HG03558 (cell line): ENCODE results near the gene GZMM.

Source experiments
- ATAC-seq: cut with Tn5 transposase; IDR thresholded peaks from one replicate; pipeline ENCODE4 v1.9.1; 2021; ENCODE audit warnings: moderate number of reproducible peaks; ENCODE audit not compliant: unreplicated experiment; ENCODE audit errors: extremely low read depth

The GZMM gene

DNA sequence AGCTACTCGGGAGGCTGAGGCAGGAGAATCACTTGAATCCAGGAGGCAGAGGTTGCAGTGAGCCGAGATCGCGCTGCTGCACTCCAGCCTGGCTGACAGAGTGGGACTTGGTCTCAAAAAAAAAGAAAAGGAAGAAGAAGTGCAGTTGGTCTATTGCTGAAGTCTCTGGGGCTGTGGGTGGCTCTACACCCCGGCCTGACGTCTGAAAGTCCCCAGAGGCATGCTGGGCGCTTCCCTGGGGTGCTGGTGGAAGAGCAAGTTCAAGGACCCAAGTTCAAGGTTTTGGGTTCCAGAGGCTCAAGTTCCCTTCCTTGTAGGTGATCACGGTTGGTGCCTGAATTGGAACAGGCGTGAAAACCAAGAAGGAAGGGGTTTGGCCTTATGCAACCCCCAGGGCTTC is 49.7 kb downstream of the GZMM start:
- no peak for ATAC-seq

DNA sequence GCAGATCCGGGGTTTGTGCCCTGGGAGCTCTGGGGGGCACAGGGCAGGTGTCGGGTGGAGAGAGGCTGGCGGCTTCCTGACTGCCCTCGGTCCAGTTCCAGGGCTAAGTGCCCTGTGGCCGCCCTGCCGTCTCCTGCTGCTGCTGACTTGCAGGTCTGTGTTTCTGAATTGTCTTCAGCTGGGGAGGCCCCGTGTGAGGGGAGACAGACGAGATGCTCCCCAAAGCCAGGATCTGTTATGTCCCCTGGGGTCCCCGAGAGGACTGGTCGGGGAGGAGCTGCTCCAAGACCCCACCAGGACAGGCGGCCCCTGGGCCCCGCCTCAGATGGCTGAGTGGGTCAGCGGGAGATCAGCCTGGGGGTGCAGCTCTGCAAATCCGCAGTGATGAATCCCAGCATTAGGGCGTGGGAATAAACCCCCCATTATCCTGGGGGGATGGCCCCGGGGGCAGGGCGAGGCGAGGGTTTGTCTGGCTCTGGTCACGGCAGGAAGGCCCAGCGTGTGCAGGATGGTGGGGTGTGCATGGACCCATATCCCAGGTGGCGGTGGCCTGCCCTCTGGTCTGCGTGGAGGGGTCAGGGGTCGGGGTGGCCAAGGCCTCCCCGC is 50.5 kb downstream of the GZMM start:
- ATAC-seq, result no peak

DNA sequence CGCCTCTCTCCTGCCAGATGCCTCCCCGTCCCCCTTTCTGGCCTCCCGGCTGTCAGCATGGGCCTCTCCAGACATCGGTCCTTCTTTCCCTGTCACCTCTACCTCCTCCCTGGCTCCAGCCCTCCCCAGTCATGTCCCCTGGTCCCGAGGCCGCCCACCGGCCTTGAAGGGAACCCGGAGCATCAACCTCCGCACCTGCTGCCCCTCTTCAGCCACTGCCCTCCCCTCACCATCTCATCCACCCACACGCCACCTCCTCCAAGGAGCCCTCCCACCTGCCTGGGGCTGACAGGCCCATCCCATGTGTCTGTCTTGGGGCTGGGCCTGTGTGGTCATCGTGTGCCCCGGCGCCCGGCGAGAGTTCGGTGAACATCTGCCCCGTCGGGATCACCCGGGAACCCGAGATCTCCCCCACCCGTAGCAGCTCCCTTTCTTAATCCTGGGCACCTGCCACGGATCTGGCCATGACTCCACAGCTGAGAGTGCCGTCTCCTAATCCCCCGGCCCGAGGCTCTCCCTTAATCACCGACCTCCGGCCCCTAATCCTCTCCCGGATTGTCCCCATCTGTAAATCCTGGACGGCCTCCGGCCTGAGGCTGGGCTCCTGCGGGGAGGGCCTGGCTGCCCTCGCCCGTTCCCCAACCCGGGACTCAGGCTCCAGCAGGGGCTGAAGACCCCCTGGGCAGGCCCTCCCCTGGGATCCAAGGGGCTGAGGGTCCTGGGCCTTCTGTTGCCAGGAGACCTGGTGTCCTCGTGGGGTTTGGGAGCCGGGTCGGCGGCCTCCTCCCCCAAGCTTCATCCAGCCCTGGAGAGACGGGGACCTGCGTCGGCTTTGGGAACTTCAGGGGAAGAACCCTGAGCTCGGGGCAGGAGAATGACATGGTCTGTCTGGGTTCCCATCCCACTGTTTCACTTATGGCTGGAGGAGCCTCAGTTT is 51.7 kb downstream of the GZMM start:
- ATAC-seq, result no peak

DNA sequence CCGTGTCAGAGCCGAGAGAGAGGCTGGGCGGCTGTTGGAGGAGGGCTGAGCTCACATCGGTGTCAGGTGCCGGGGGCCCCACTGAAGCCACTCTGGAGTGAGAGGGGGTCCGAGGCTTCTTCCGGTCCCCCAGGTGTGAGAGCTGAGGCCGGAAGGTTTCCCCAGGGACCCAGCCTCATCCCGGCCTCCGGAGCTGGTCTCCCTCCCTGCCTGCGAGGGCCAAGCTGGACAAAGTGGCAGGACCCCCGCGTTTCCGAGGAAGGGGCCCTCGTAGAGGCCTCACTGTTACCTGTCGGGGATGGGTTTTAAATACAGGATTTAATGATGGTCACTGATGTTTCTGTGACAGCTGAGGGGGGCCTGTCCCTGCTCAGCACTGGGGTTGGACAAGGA is 52.4 kb downstream of the GZMM start:
- ATAC-seq, result no peak

DNA sequence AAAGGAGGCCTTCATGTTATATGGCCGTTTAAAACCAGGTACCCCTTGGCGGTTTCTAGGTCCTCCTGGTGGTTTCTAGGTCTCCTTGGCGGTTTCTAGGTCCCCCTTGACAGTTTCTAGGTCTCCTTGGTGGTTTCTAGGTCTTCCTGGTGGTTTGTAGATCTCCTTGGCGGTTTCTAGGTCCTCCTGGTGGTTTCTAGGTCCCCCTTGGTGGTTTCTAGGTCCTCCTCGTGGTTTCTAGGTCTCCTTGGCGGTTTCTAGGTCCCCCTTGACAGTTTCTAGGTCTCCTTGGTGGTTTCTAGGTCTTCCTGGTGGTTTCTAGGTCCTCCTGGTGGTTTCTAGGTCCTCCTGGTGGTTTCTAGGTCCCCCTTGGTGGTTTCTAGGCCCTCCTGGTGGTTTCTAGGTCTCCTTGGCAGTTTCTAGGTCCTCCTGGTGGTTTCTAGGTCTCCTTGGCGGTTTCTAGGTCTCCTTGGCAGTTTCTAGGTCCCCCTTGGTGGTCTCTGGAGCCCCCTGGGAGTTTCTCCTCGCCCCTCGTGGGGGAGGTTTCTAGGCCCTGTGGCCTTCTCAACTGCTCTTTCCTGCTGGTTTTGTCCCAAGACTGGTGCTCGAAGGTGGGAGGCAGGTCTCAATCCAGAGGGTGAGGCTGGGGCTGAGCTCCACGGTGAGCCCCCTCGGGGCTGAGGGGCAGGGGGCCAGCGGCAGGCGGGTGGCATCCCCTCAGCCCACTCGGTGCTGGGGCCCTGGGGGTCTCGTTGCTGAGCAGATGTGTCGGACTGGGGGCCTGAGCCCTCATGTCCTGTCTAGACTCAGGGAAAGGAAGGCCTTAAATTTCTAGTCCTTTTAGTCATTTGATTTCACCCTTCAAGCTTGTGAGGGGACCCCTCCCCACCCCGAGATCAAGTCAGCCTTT is 53.8 kb downstream of the GZMM start:
- ATAC-seq, result no peak
